HCT116 (cell line): ENCODE data around the gene RETREG1. TPM values are rescaled to one million over a fixed set of nuclear protein-coding genes. Genes with fewer than 3 reads are reported as not detected.

Source experiments
- ATAC-seq: fragments of 200-7000 bp; cut with Tn5 transposase; 2 replicates; pipeline ENCODE4 v1.9.1; 2020; ENCODE audit warnings: mild to moderate bottlenecking, moderate library complexity
- BruUV-seq: library from RNA; stranded (reverse); fragments of 400-500 nt; replicated peaks from 2 replicates; lab custom pipeline; 2021; lab: Mats Ljungman, UMichigan
- CTCF ChIA-PET: fragments of 300-600 bp; sonication (Branson Sonifier 250); formaldehyde crosslinking; loops from one replicate; lab custom pipeline; 2021; ENCODE audit warnings: antibody characterized with exemption; lab: Charles Lee
- POLR2A ChIA-PET: fragments of 300-600, 350-600 bp; sonication (Branson Sonifier 250); formaldehyde crosslinking; loops from one replicate; lab custom pipeline; 2021; ENCODE audit warnings: antibody characterized with exemption; lab: Charles Lee
- RAD21 ChIA-PET, 2 experiments: fragments of 300-600 bp; sonication (Branson Sonifier 250); formaldehyde crosslinking; loops; one replicate each; lab custom pipeline; 2023; ENCODE audit warnings: low total read pairs in 2 of 2; ENCODE audit not compliant: uncharacterized antibody in 2 of 2, unreplicated experiment in 2 of 2, low non-redundant PET in 1 of 2; lab: Charles Lee
- DNase-seq: peaks from one replicate; pipeline ENCODE4 v3.0.0-alpha.2; 2010; ENCODE audit warnings: low read depth, low spot score
- H2AFZ ChIP-seq: fragments of 200-600 bp; shearing (Covaris generic), sonication (generic); 2 replicates; pipeline ENCODE4 v1.6.1; 2017; ENCODE audit warnings: low read depth, mixed run types, mixed read lengths, antibody characterized with exemption, low read length; ENCODE audit not compliant: poor library complexity, severe bottlenecking
- H3K27ac ChIP-seq: 2 replicates; pipeline ENCODE4 v1.5.1; 2012; ENCODE audit warnings: low read depth, low read length
- H3K27me3 ChIP-seq: fragments of 200-600 bp; sonication (generic); 2 replicates; pipeline ENCODE4 v1.6.1; 2016; ENCODE audit warnings: mixed run types, low read length, mixed read lengths; ENCODE audit not compliant: insufficient read depth
- H3K36me3 ChIP-seq, 2 experiments: fragments of 200-500 bp in 1 of 2; fragments of 200-600 bp in 1 of 2; sonication (Bioruptor generic) in 1 of 2; sonication (generic) in 1 of 2; 2 replicates each; pipeline versions ENCODE4 v1.5.1 to v1.6.1; 2014 to 2016; ENCODE audit warnings: low read length in 2 of 2, inconsistent platforms in 1 of 2, mixed read lengths in 1 of 2, mixed run types in 1 of 2; ENCODE audit not compliant: insufficient read depth in 2 of 2, control insufficient read depth in 1 of 2
- H3K4me1 ChIP-seq, 2 experiments: fragments of 200-600 bp in 1 of 2; sonication (generic) in 1 of 2; 2 replicates each; pipeline versions ENCODE4 v1.5.1 to v1.6.1; 2012 to 2017; ENCODE audit warnings: low read length in 2 of 2, inconsistent platforms in 1 of 2, mild to moderate bottlenecking in 1 of 2, mixed read lengths in 1 of 2, mixed run types in 1 of 2, moderate library complexity in 1 of 2; ENCODE audit not compliant: insufficient read depth in 2 of 2, control insufficient read depth in 1 of 2
- H3K4me2 ChIP-seq: fragments of 200-600 bp; sonication (generic); 2 replicates; pipeline ENCODE4 v1.6.1; 2017; ENCODE audit warnings: mixed run types, low read length, mixed read lengths
- H3K4me3 ChIP-seq, 2 experiments: fragments of 200-600 bp in 1 of 2; sonication (generic) in 1 of 2; replicated peaks in 1 of 2; 2 replicates each; pipeline ENCODE4 v1.5.1; 2011 to 2016; ENCODE audit warnings: low read length in 2 of 2, control low read depth in 1 of 2, low read depth in 1 of 2, mild to moderate bottlenecking in 1 of 2, mixed read lengths in 1 of 2, mixed run types in 1 of 2
- H3K79me2 ChIP-seq: fragments of 200-600 bp; sonication (generic); 2 replicates; pipeline ENCODE4 v1.6.1; 2017; ENCODE audit warnings: mild to moderate bottlenecking, mixed run types, low read length, moderate library complexity, mixed read lengths; ENCODE audit not compliant: insufficient read depth
- H3K9ac ChIP-seq: fragments of 200-600 bp; sonication (generic); 2 replicates; pipeline ENCODE4 v1.6.1; 2016; ENCODE audit warnings: low read length, mixed read lengths
- H3K9me2 ChIP-seq: fragments of 200-600 bp; sonication (generic), shearing (Covaris generic); 2 replicates; pipeline ENCODE4 v1.6.1; 2017; ENCODE audit warnings: mixed run types, mild to moderate bottlenecking, moderate library complexity; ENCODE audit not compliant: insufficient read depth
- H3K9me3 ChIP-seq, 2 experiments: fragments of 200-500 bp in 1 of 2; fragments of 200-600 bp in 1 of 2; sonication (Bioruptor generic) in 1 of 2; sonication (generic) in 1 of 2; 2 replicates each; pipeline ENCODE4 v1.6.1; 2014 to 2017; ENCODE audit warnings: low read length in 2 of 2, mixed read lengths in 2 of 2, inconsistent platforms in 1 of 2, low read depth in 1 of 2, mild to moderate bottlenecking in 1 of 2, mixed run types in 1 of 2, moderate library complexity in 1 of 2; ENCODE audit not compliant: control insufficient read depth in 1 of 2, insufficient read depth in 1 of 2
- H4K20me1 ChIP-seq: fragments of 200-600 bp; sonication (generic), shearing (Covaris generic); 2 replicates; pipeline ENCODE4 v1.6.1; 2017; ENCODE audit warnings: mixed run types, mild to moderate bottlenecking, moderate library complexity; ENCODE audit not compliant: insufficient read depth
- ATF3 ChIP-seq: IDR thresholded peaks from 2 replicates; pipeline ENCODE4 v1.6.1; 2012
- CBX3 ChIP-seq: IDR thresholded peaks from 2 replicates; pipeline ENCODE4 v1.6.1; 2012; ENCODE audit warnings: low read depth
- CEBPB ChIP-seq: IDR thresholded peaks from 2 replicates; pipeline ENCODE4 v1.6.1; 2012; ENCODE audit warnings: low read depth
- CTCF ChIP-seq, 3 experiments: fragments of 200-600 bp in 1 of 3; sonication (generic) in 1 of 3; IDR thresholded peaks in 2 of 3; conservative IDR thresholded peaks in 1 of 3; 2 replicates each; pipeline ENCODE4 v1.5.1; 2012 to 2017; ENCODE audit warnings: low read depth in 2 of 3, low read length in 2 of 3, antibody characterized with exemption in 1 of 3, borderline replicate concordance in 1 of 3, control low read depth in 1 of 3, mild to moderate bottlenecking in 1 of 3, mixed read lengths in 1 of 3, mixed run types in 1 of 3, moderate library complexity in 1 of 3; ENCODE audit not compliant: insufficient read depth in 1 of 3
- EGR1 ChIP-seq: IDR thresholded peaks from 2 replicates; pipeline ENCODE4 v1.6.1; 2012; ENCODE audit warnings: low read depth
- ELF1 ChIP-seq: IDR thresholded peaks from 2 replicates; pipeline ENCODE4 v1.6.1; 2012; ENCODE audit warnings: low read depth, borderline replicate concordance
- EZH2 ChIP-seq: fragments of 200-600 bp; sonication (generic); IDR thresholded peaks from 2 replicates; pipeline ENCODE4 v1.6.1; 2017; ENCODE audit warnings: antibody characterized with exemption, mixed run types
- JUND ChIP-seq: IDR thresholded peaks from 2 replicates; pipeline ENCODE4 v1.6.1; 2012
- MAX ChIP-seq: IDR thresholded peaks from 2 replicates; pipeline ENCODE4 v1.6.1; 2012
- POLR2A ChIP-seq: IDR thresholded peaks from 2 replicates; pipeline ENCODE4 v1.7.0; 2011; ENCODE audit warnings: borderline replicate concordance; ENCODE audit not compliant: insufficient read depth, insufficient read length; ENCODE audit errors: extremely low read depth
- POLR2AphosphoS5 ChIP-seq: IDR thresholded peaks from 2 replicates; pipeline ENCODE4 v1.6.1; 2011; ENCODE audit warnings: mild to moderate bottlenecking, low read depth, low read length, moderate library complexity
- RAD21 ChIP-seq: IDR thresholded peaks from 2 replicates; pipeline ENCODE4 v1.6.1; 2012; ENCODE audit warnings: low read depth, mild to moderate bottlenecking
- SIN3A ChIP-seq: IDR thresholded peaks from 2 replicates; pipeline ENCODE4 v1.6.1; 2012; ENCODE audit warnings: low read depth
- SP1 ChIP-seq: IDR thresholded peaks from 2 replicates; pipeline ENCODE4 v1.6.1; 2012; ENCODE audit warnings: low read depth
- SRF ChIP-seq: IDR thresholded peaks from 2 replicates; pipeline ENCODE4 v1.6.1; 2012; ENCODE audit warnings: low read depth
- TCF7L2 ChIP-seq: IDR thresholded peaks from 2 replicates; pipeline ENCODE4 v1.7.0; 2011; ENCODE audit warnings: borderline replicate concordance, inconsistent platforms; ENCODE audit not compliant: insufficient read depth, insufficient read length; ENCODE audit errors: extremely low read depth
- ZBTB33 ChIP-seq: IDR thresholded peaks from 2 replicates; pipeline ENCODE4 v1.6.1; 2011; ENCODE audit warnings: mild to moderate bottlenecking, low read length, moderate library complexity; ENCODE audit not compliant: insufficient replicate concordance; ENCODE audit errors: extremely low read depth
- ZFX ChIP-seq: fragments of 450-650 bp; IDR thresholded peaks from 2 replicates; pipeline ENCODE4 v1.6.1; 2017
- ZNF274 ChIP-seq: fragments of 200-500 bp; sonication (Bioruptor generic); IDR thresholded peaks from 2 replicates; pipeline ENCODE4 v1.6.1; 2014; ENCODE audit warnings: mild to moderate bottlenecking, low read depth, low read length, inconsistent platforms
- intact Hi-C: fragments of 100-400 bp; cut with micrococcal nuclease; formaldehyde crosslinking; loops from 2 replicates; pipeline ENCODE4 v1.10.0; 2022
- total RNA-seq: library from RNA; stranded (reverse); gene quantifications from one replicate; pipeline ENCODE4 v1.2.1, GENCODE V29; 2021; ENCODE audit not compliant: unreplicated experiment

The RETREG1 gene
- total RNA-seq, 1 experiment from 2014 or later = 6.0 TPM

- DNase-seq (no peak), ATAC-seq (no peak)
- no peak for TF ChIP-seq TCF7L2
- TF ChIP-seq POLR2AphosphoS5 = no peak
- no peak for TF ChIP-seq ATF3
- no peak for TF ChIP-seq ZNF274
- no peaks in the 10 kb centered on the region for H3K9me2 ChIP-seq
- intact Hi-C loops = no loop called here
- no peaks in the 10 kb centered on the region for H4K20me1 ChIP-seq
- no TSS peak for BruUV-seq
- H3K9ac ChIP-seq = no peak overlapping the region
- H3K4me2 ChIP-seq = no peak overlapping the region
- RAD21 ChIA-PET = no interaction called here
- H3K4me1 ChIP-seq = no peaks in the 10 kb centered on the region
- H3K36me3 ChIP-seq = no peaks in the 10 kb centered on the region
- no peak overlapping the region for H3K4me3 ChIP-seq
- POLR2A ChIA-PET = no interaction called here
- no peaks in the 10 kb centered on the region for H3K27me3 ChIP-seq
- H3K79me2 ChIP-seq = no peaks in the 10 kb centered on the region
- no peaks in the 10 kb centered on the region for H3K9me3 ChIP-seq
- CTCF ChIA-PET = interaction anchor here (1.2 kb wide), 1 partner anchor 14 kb away, joined by 3 read pairs; no protein-coding TSS in a partner anchor
- H2AFZ ChIP-seq = no peak overlapping the region
- H3K27ac ChIP-seq = no peak overlapping the region
These were observed 49.4 kb downstream of the RETREG1 start for GRCh38 chr5:16567365-16567764.

- no TSS peak for BruUV-seq
- H3K4me2 ChIP-seq = no peak overlapping the region
- CTCF ChIA-PET = interaction anchor here (1.4 kb wide), 1 partner anchor 14 kb away, joined by 4 read pairs; no protein-coding TSS in a partner anchor
- H3K36me3 ChIP-seq = no peaks in the 10 kb centered on the region
- H3K9ac ChIP-seq = no peak overlapping the region
- no peaks in the 10 kb centered on the region for H3K79me2 ChIP-seq
- DNase-seq = no peak
- POLR2A ChIA-PET = no interaction called here
- H3K4me1 ChIP-seq = no peaks in the 10 kb centered on the region
- intact Hi-C loops = no loop called here
- no peak overlapping the region for H3K4me3 ChIP-seq
- H3K9me2 ChIP-seq = no peaks in the 10 kb centered on the region
- ATAC-seq = no peak
- H3K27me3 ChIP-seq = no peaks in the 10 kb centered on the region
- H3K27ac ChIP-seq = no peak overlapping the region
- H2AFZ ChIP-seq = no peak overlapping the region
- RAD21 ChIA-PET = no interaction called here
- H4K20me1 ChIP-seq = no peaks in the 10 kb centered on the region
- no peaks in the 10 kb centered on the region for H3K9me3 ChIP-seq
- TF ChIP-seq ZFX = no peak
- no peak for TF ChIP-seq SRF
- TF ChIP-seq ZBTB33 = no peak
- TF ChIP-seq EGR1 = no peak
- TF ChIP-seq POLR2A = no peak
- TF ChIP-seq ELF1 = no peak
- TF ChIP-seq CTCF (IDR thresholded peaks at IDR 0.05 in 2 of 3, conservative IDR thresholded peaks at IDR 0.05 in 1 of 3; ENCODE audit: borderline replicate concordance in 1 of 3, insufficient read depth in 1 of 3, low read depth in 2 of 3, low read length in 2 of 3) = no peak
- TF ChIP-seq MAX = no peak
- TF ChIP-seq ATF3 = no peak
- TF ChIP-seq CBX3 = no peak
- TF ChIP-seq JUND = no peak
- no peak for TF ChIP-seq CEBPB
- TF ChIP-seq EZH2 = no peak
- no peak for TF ChIP-seq RAD21
- no peak for TF ChIP-seq SIN3A
- no peak for TF ChIP-seq SP1
These were observed 51.7 kb downstream of the RETREG1 start for GRCh38 chr5:16565118-16565517.
